PC-3 (cell line): Measurements from ENCODE around the gene ARHGAP32.

Source experiments
- EZH2 ChIP-seq: fragments of 300-600 bp; sonication (generic); IDR thresholded peaks from one replicate; pipeline ENCODE4 v1.6.1; 2017; ENCODE audit warnings: antibody characterized with exemption, mild to moderate bottlenecking, low read length; ENCODE audit not compliant: unreplicated experiment
- EZH2phosphoT487 ChIP-seq: fragments of 300-600 bp; sonication (generic); IDR thresholded peaks from 2 replicates; pipeline ENCODE4 v1.6.1; 2018; ENCODE audit warnings: mild to moderate bottlenecking, antibody characterized with exemption, low read length, borderline replicate concordance
- TF ChIP-seq, protein P1 (sequence below): fragments of 300-600 bp; sonication (generic); conservative IDR thresholded peaks from 2 replicates; pipeline ENCODE4 v1.5.1; 2017; ENCODE audit warnings: antibody characterized with exemption, low read depth, mild to moderate bottlenecking, low read length

GRCh38 chr11:128965485-128965884 is 226.6 kb downstream of the ARHGAP32 start:
- TF ChIP-seq EZH2 (no peak), EZH2phosphoT487 (no peak)
- TF ChIP-seq, protein P1, sequence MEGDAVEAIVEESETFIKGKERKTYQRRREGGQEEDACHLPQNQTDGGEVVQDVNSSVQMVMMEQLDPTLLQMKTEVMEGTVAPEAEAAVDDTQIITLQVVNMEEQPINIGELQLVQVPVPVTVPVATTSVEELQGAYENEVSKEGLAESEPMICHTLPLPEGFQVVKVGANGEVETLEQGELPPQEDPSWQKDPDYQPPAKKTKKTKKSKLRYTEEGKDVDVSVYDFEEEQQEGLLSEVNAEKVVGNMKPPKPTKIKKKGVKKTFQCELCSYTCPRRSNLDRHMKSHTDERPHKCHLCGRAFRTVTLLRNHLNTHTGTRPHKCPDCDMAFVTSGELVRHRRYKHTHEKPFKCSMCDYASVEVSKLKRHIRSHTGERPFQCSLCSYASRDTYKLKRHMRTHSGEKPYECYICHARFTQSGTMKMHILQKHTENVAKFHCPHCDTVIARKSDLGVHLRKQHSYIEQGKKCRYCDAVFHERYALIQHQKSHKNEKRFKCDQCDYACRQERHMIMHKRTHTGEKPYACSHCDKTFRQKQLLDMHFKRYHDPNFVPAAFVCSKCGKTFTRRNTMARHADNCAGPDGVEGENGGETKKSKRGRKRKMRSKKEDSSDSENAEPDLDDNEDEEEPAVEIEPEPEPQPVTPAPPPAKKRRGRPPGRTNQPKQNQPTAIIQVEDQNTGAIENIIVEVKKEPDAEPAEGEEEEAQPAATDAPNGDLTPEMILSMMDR: no peak
